Stomach smooth muscle (tissue), 2 donors: ENCODE data around the gene SLC35G3.

Source experiments
- H3K27ac ChIP-seq: one replicate; pipeline ENCODE4 v1.7.0; 2013; ENCODE audit warnings: mild to moderate bottlenecking, low read length, inconsistent platforms
- H3K27me3 ChIP-seq, 2 donors: one replicate each; pipeline ENCODE4 v1.7.0; 2013; ENCODE audit warnings: low read length in 2 of 2; ENCODE audit not compliant: insufficient read depth in 2 of 2, control insufficient read depth in 1 of 2
- H3K36me3 ChIP-seq, 2 donors: one replicate each; pipeline ENCODE4 v1.7.0; 2013; ENCODE audit warnings: low read length in 2 of 2; ENCODE audit not compliant: control insufficient read depth in 2 of 2, insufficient read depth in 2 of 2
- H3K4me1 ChIP-seq: one replicate; pipeline ENCODE4 v1.7.0; 2013; ENCODE audit warnings: low read length; ENCODE audit not compliant: control insufficient read depth, insufficient read depth
- H3K4me3 ChIP-seq, 2 donors: one replicate each; pipeline ENCODE4 v1.7.0; 2013; ENCODE audit warnings: low read length in 2 of 2
- H3K9ac ChIP-seq, 2 donors: one replicate each; pipeline ENCODE4 v1.7.0; 2013; ENCODE audit warnings: low read length in 2 of 2, mild to moderate bottlenecking in 1 of 2
- H3K9me3 ChIP-seq, 2 donors: one replicate each; pipeline ENCODE4 v1.7.0; 2013; ENCODE audit warnings: low read length in 2 of 2; ENCODE audit not compliant: control insufficient read depth in 2 of 2
- donor health status: healthy.
- donor health status: Pancreatic carcinoma.

SLC35G3 gene

DNA sequence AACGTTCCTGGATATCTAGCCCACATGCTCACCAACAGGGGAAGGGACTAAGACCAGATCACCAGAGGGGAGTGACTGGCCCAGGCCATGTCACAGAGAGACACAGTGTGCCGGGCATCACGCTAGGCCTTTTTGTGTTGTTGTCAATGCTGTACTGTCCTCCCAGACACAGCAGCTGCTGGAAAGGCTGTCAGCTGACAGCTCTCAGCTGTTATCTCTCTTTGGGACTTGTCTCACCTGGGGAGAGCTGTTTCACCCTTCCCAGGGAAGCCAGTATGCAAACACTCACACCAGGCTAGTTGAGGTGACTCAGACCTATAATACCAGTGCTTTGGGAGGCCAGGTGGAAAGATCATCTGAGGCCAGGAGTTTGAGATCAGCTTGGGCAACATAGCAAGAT lies 27.1 kb downstream of the SLC35G3 start:
- H3K27ac ChIP-seq = no peak overlapping the region
- no peak overlapping the region for H3K9ac ChIP-seq
- no peaks in the 10 kb centered on the region for H3K9me3 ChIP-seq
- H3K4me1 ChIP-seq = no peaks in the 10 kb centered on the region
- H3K4me3 ChIP-seq = no peak overlapping the region
- no peaks in the 10 kb centered on the region for H3K36me3 ChIP-seq
- peaks cover 2 to 3% of the 10 kb centered on the region in 2 donors for H3K27me3 ChIP-seq

DNA sequence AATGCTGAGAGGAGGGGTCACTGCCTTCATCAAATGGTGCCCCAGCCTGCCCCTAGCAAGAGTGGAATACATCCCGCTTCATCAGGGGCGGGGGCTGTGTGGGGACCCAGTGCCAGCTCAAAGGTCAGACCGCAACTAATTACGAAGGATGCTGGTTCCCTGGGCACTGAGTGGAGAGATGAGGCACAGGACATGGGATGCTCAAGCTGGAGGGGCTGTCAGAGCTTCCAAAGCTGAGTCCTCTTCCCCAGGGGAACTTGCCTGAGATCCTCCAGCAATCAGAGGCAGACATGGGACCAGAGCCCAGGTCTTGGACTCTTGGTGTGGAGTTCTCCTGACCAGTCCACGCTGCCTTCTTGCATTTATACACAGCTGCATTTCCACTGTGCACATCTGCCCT lies 27.7 kb downstream of the SLC35G3 start:
- no peaks in the 10 kb centered on the region for H3K4me1 ChIP-seq
- H3K9ac ChIP-seq = no peak overlapping the region
- no peaks in the 10 kb centered on the region for H3K9me3 ChIP-seq
- no peak overlapping the region for H3K27ac ChIP-seq
- peaks cover 2 to 3% of the 10 kb centered on the region in 2 donors for H3K27me3 ChIP-seq
- no peak overlapping the region for H3K4me3 ChIP-seq
- no peaks in the 10 kb centered on the region for H3K36me3 ChIP-seq

DNA sequence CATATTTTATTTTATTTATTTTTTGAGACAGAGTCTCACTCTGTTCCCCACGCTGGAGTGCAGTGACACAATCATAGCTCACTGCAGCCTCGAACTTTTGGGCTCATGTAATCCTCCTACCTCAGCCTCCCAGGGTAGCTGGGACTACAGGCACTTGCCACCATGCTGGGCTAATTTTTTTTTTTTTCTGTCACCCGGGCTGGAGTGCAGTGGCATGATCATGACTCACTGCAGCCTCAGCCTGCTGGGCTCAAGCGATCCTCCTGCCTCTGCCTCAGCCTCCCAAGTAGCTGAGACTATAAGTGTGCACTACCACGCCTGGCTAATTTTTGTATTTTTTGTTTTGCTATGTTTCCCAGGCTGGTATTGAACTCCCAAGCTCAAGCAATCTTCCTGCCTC lies 29.5 kb downstream of the SLC35G3 start:
- no peaks in the 10 kb centered on the region for H3K36me3 ChIP-seq
- H3K27ac ChIP-seq = no peak overlapping the region
- H3K9me3 ChIP-seq = no peaks in the 10 kb centered on the region
- H3K4me3 ChIP-seq = no peak overlapping the region
- H3K27me3 ChIP-seq = peaks cover 0 to 3% of the 10 kb centered on the region in 2 donors
- H3K9ac ChIP-seq = no peak overlapping the region
- no peaks in the 10 kb centered on the region for H3K4me1 ChIP-seq

DNA sequence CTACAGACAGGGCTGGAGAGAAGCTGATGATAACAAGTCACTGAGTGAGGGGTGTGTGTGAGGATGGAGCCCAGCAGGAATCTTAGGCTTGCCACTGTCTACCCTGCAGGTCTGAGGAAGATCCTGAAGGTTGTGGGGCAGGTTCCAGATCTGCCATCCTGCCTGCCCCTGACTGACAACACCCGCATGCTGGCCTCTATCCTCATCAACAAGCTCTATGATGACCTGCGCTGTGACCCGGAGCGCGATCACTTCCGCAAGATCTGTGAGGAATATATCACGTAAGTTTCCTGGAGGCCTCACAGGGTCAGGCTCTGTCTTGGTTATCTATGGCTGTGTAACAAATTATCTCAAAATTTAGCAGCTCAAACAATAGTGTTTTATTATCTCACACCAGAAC lies 30.3 kb downstream of the SLC35G3 start:
- H3K9ac ChIP-seq = no peak overlapping the region
- no peaks in the 10 kb centered on the region for H3K36me3 ChIP-seq
- H3K4me3 ChIP-seq = no peak overlapping the region
- H3K9me3 ChIP-seq = no peaks in the 10 kb centered on the region
- H3K27me3 ChIP-seq = peaks cover 0 to 3% of the 10 kb centered on the region in 2 donors
- H3K4me1 ChIP-seq = no peaks in the 10 kb centered on the region
- no peak overlapping the region for H3K27ac ChIP-seq

DNA sequence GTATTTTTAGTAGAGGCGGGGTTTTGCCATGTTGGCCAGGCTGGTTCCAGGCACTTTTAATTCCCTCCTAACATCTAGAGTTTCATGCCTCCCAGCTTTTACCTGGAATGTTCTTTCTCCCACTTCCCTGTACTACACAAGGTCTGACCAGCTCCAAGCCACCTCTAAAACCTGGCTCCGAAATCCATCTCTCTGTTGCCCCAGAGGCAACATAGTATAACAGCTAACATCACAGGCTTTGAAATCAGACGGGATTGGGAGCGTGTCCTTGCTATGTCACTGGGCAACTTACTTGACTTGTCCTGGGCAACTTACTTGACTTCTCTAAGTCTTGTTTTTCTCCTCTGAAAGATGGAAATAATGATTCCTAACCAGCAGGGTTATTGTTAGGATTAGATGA lies 31.4 kb downstream of the SLC35G3 start:
- no peaks in the 10 kb centered on the region for H3K9me3 ChIP-seq

DNA sequence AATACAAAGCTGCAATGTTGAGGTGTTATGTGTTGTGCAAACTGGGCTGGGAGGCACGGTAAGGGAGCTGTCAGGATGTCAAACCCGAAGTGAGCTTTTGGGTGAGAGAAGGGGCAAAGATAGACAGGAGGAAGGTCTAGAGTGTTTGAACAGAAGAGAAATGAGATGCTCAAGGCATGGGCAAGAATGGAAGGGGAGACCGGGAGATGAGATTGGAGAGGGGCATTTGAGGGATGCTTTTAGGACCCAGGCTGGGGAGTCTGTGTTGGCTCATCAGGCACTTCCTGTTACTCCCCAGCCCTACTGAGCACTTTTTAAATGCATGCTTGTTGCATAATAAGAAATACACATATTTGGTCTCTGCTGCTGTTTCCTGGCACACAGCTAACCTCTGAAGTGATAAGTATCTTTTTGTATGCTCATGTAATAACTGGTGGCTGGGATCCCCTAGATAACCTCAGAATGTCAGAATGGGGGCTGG lies 32.9 kb downstream of the SLC35G3 start:
- Histone ChIP-seq H3K27me3 (peaks cover 0 to 3% of the 10 kb centered on the region in 2 donors), H3K9me3 (no peaks in the 10 kb centered on the region), H3K4me1 (no peaks in the 10 kb centered on the region), H3K27ac (no peak overlapping the region), H3K36me3 (no peaks in the 10 kb centered on the region), H3K9ac (no peak overlapping the region), H3K4me3 (no peak overlapping the region)

More for the DNA sequence above, 31.4 kb downstream of the SLC35G3 start:
- Histone ChIP-seq H3K36me3 (no peaks in the 10 kb centered on the region), H3K9ac (no peak overlapping the region), H3K27ac (no peak overlapping the region), H3K27me3 (peaks cover 0 to 3% of the 10 kb centered on the region in 2 donors), H3K4me1 (no peaks in the 10 kb centered on the region), H3K4me3 (no peak overlapping the region)

DNA sequence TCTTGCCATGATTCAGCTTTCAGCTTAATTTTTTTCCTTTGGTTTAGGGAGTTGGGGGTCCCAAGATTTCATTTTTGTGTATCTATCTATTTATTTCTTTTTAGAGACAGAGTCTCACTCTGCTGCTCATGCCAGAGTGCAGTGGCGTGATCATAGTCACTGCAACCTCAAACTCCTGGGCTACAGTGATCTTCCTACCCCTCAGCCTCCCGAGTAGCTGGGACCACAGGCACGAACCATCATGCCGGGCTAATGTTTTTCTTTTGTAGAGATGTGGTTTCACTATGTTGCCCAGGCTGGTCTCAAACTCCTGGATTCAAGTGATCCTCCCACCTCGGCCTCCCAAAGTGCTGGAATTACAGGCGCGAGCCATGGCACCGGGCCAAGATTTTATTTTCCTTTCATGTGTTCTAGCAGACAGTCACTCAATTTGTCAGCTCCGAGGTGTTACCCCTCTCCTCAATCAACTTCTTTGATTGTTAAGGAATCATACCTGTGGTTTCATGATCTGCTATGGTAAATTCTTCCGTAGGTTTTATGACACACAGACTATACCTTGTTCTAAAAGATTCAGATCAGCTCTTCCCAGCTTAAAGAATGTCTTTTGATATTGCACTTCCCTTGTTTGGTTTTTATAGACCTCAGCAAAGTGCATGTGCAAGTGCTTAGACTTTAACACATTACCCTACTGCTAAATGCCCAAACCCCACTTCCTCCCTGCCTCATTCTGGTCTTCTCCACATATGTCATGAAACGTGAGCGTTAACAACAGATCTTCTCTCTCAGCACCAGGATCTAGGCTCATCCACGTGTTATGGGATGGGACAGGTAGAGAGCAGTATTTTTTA lies 33.6 kb downstream of the SLC35G3 start:
- Histone ChIP-seq H3K27ac (no peak overlapping the region), H3K27me3 (peaks cover 0 to 3% of the 10 kb centered on the region in 2 donors)

DNA sequence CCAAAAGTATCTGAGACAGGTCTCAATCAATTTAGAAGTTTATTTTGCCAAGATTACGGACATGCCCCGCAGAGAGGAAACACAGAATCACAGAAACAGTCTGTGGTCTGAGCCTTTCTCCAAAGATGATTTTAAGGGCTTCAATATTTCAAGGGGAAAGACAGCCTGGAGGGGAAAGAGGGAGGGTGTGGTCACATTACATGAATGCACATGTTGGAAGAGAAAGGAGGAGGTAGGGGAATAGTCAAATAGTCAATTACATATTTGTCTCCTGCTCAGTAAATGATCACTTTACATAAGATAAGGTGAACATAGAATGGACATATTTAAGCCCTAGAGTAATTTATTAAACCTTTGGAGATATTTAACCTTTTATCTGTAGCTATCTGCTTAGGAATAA lies 34.3 kb downstream of the SLC35G3 start:
- Histone ChIP-seq H3K4me1 (no peaks in the 10 kb centered on the region), H3K27me3 (peaks cover 0 to 3% of the 10 kb centered on the region in 2 donors), H3K4me3 (no peak overlapping the region), H3K27ac (no peak overlapping the region), H3K9me3 (no peaks in the 10 kb centered on the region), H3K36me3 (no peaks in the 10 kb centered on the region), H3K9ac (no peak overlapping the region)

More for the DNA sequence above, 33.6 kb downstream of the SLC35G3 start:
- Histone ChIP-seq H3K4me1 (no peaks in the 10 kb centered on the region), H3K9ac (no peak overlapping the region), H3K4me3 (no peak overlapping the region), H3K9me3 (no peaks in the 10 kb centered on the region), H3K36me3 (no peaks in the 10 kb centered on the region)

DNA sequence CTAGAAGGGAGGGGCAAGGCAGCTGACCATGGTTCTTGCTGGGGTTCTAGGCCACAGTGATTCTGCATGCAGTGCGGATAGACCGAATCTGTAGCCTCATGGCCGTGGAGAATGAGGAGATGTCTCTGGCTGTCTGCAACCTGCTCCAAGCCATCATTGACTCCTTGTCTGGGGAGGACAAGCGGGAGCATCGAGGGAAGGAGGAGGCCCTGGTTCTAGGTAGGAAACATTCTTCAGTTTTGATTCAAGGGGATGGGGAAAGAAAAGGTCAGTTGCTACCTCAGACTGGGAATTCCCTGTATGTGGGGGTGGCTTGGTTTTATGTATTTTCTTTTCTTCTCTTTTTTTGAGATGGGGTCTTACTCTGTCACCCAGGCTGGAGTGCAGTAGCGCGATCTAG lies 38.9 kb downstream of the SLC35G3 start:
- Histone ChIP-seq H3K9ac (no peak overlapping the region), H3K36me3 (no peaks in the 10 kb centered on the region), H3K9me3 (no peaks in the 10 kb centered on the region)

DNA sequence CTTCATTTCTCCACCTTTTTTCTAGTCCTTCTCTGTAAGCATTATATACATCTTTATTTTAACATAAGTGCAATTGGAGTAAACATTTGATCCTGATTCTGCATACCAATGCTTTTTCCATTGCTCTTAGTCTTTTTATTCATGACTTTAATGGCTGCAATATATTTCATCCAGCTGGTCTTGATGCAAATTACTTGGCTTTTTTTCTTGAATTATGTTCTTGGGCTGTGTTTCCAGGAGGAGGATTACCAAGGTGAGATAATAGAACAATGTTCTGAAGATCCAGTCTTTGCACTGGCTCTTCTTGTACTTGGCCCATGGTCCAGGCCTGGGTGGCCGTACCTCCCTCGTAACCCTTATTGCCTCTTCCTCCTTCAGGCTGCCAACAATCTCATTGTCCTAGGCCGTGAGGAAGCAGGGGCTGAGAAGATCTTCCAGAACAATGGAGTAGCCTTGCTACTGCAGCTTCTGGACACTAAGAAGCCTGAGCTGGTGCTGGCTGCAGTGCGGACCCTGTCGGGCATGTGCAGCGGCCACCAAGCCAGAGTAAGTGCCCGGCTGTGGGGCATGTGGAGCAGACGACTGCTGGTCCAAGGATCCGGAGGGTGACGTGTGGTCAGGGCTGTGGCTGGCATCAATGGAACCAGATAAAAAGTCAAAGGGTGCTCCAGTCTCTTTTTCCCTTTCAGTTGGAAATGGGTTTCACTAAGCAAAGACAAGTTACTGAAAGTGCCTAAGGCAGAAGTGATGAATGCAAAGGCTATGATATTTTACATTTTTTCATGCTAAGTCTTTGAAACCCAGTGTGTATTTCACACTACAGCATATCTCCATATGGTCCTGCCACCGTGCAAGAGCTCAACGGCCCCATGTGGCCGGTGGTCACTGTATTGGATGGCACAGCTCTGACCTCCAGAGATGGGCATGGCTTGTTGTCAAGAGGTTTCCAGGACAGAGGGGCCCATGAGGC lies 39.7 kb downstream of the SLC35G3 start:
- no peaks in the 10 kb centered on the region for H3K36me3 ChIP-seq
- H3K9ac ChIP-seq = no peak overlapping the region

More for the DNA sequence above, 38.9 kb downstream of the SLC35G3 start:
- H3K4me1 ChIP-seq = no peaks in the 10 kb centered on the region
- no peak overlapping the region for H3K4me3 ChIP-seq
- no peak overlapping the region for H3K27ac ChIP-seq
- H3K27me3 ChIP-seq = peaks cover 0 to 2% of the 10 kb centered on the region in 2 donors

More for the DNA sequence above, 39.7 kb downstream of the SLC35G3 start:
- H3K4me3 ChIP-seq = no peak overlapping the region
- no peaks in the 10 kb centered on the region for H3K9me3 ChIP-seq
- no peaks in the 10 kb centered on the region for H3K4me1 ChIP-seq
- peaks cover 0 to 2% of the 10 kb centered on the region in 2 donors for H3K27me3 ChIP-seq
- no peak overlapping the region for H3K27ac ChIP-seq
